Glutamatergic neuron (in vitro differentiated cells): ENCODE results near the gene P3H2. TPM values are rescaled to one million over a fixed set of nuclear protein-coding genes. Genes with fewer than 3 reads are reported as not detected.

Experiments
- DNase-seq: peaks from one replicate; pipeline ENCODE4 v3.0.0; 2022
- H3K27ac Mint-ChIP-seq: one replicate; pipeline ENCODE4 v1.8.0; 2020; ENCODE audit warnings: mild to moderate bottlenecking, mixed read lengths, inconsistent platforms; ENCODE audit not compliant: unreplicated experiment
- H3K27me3 Mint-ChIP-seq: one replicate; pipeline ENCODE4 v1.8.0; 2020; ENCODE audit warnings: mild to moderate bottlenecking, moderate library complexity, mixed read lengths, inconsistent platforms; ENCODE audit not compliant: unreplicated experiment
- H3K36me3 Mint-ChIP-seq: one replicate; pipeline ENCODE4 v1.8.0; 2020; ENCODE audit warnings: mild to moderate bottlenecking, mixed read lengths, inconsistent platforms; ENCODE audit not compliant: unreplicated experiment
- H3K4me1 Mint-ChIP-seq: one replicate; pipeline ENCODE4 v1.8.0; 2020; ENCODE audit warnings: mild to moderate bottlenecking, low read depth, mixed read lengths, inconsistent platforms; ENCODE audit not compliant: unreplicated experiment
- H3K4me3 Mint-ChIP-seq: one replicate; pipeline ENCODE4 v1.8.0; 2020; ENCODE audit warnings: mild to moderate bottlenecking, mixed read lengths, inconsistent platforms; ENCODE audit not compliant: unreplicated experiment
- H3K9me3 Mint-ChIP-seq: one replicate; pipeline ENCODE4 v1.8.0; 2020; ENCODE audit warnings: mild to moderate bottlenecking, moderate library complexity, mixed read lengths, inconsistent platforms; ENCODE audit not compliant: unreplicated experiment
- total RNA-seq: library from RNA; stranded (reverse); fragmentation: NEBNext Ultra II Directional; extraction: Animal tissue kit (Norgen Biotek cat#: 25700); gene quantifications from one replicate; pipeline ENCODE4 v1.2.1, GENCODE V29; 2021; ENCODE audit not compliant: unreplicated experiment
- TF ChIP-seq, protein P1 (sequence below): fragments of 200-600 bp; sonication (generic); IDR thresholded peaks from one replicate; pipeline ENCODE4 v1.5.0; 2021; ENCODE audit not compliant: partially characterized antibody, unreplicated experiment

The P3H2 gene
- total RNA-seq, 1 donor from 2014 or later = 28.6 TPM

DNA sequence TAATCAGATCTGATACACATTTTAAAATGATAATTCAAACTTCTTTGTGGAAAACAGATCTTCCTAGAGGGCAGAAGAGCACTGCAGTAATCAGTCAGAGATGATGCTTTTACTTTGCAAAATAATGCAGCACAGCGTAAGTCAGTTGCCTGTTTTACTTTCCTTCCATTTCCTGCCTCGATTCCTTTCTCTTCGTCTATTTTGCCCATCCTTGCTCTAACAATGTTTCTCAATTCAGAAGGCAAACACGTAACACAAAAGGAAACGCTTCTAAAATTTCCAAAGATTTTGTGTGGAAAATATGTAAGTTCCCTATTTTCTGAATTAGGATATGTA, 119.9 kb downstream of the P3H2 start:
- Mint-ChIP-seq H3K4me1 (peaks cover 4% of the 10 kb centered on the region), H3K27ac (no peak overlapping the region), H3K9me3 (peaks cover 2% of the 10 kb centered on the region), H3K4me3 (no peak overlapping the region), H3K27me3 (peaks cover 2% of the 10 kb centered on the region), H3K36me3 (no peaks in the 10 kb centered on the region)
- DNase-seq = no peak
- TF ChIP-seq, protein P1, sequence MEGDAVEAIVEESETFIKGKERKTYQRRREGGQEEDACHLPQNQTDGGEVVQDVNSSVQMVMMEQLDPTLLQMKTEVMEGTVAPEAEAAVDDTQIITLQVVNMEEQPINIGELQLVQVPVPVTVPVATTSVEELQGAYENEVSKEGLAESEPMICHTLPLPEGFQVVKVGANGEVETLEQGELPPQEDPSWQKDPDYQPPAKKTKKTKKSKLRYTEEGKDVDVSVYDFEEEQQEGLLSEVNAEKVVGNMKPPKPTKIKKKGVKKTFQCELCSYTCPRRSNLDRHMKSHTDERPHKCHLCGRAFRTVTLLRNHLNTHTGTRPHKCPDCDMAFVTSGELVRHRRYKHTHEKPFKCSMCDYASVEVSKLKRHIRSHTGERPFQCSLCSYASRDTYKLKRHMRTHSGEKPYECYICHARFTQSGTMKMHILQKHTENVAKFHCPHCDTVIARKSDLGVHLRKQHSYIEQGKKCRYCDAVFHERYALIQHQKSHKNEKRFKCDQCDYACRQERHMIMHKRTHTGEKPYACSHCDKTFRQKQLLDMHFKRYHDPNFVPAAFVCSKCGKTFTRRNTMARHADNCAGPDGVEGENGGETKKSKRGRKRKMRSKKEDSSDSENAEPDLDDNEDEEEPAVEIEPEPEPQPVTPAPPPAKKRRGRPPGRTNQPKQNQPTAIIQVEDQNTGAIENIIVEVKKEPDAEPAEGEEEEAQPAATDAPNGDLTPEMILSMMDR = no peak

DNA sequence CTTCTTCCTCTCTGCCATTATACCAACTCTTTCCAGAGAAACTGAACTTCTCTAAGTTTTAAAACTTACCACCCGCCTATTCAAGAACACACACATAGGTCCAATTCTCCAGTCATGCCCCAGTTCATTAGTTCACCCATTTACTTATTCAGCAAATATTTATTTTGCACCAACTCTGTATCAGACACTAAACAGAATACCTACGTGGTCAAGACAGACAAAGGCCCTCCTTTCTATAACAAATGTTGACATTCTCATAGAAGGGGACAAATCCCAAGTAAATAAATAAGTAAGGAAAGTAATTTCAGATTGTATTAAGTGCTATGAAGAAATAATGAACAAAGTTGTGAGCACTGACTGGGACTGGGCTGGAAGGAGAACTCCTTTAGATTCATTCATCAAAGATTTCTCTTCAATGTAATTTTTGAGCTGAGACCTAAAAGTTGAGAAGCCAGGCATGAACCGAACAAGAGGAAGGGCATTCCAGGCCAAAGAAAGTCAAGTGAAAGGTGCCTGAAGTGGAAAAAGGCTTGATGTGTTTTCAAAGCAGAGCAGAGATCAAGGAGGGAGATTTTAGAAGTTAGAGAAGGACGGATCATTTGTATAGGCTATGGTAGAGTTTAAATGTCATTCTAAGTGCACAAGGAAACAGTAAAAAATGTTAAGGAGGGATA, 120.4 kb downstream of the P3H2 start:
- Mint-ChIP-seq H3K27me3 (peaks cover 2% of the 10 kb centered on the region), H3K4me1 (peaks cover 6% of the 10 kb centered on the region), H3K9me3 (peaks cover 2% of the 10 kb centered on the region), H3K4me3 (no peak overlapping the region), H3K27ac (no peak overlapping the region), H3K36me3 (no peaks in the 10 kb centered on the region)
- no peak for DNase-seq
- TF ChIP-seq, protein P1 = no peak

DNA sequence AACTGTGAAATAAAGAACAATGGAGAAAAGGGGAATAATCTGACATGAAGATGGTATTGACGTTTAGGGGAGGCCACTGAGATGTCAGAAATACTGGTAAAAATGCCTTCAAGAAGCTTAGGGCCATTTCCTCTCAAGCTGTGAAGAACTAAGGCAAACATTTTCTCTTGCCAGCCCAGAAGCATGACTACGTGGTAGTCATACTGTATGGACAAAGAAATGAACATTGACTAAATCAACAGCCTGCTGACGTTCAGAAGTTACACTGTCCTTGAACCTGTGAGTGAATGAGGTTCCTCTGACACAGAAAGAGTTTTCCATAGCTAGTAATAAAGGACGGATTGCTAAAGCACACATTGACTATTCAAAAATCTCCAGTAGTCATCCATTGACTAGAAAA, 121.0 kb downstream of the P3H2 start:
- peaks cover 4% of the 10 kb centered on the region for H3K27me3 Mint-ChIP-seq
- DNase-seq = no peak
- TF ChIP-seq, protein P1 = no peak
- no peaks in the 10 kb centered on the region for H3K36me3 Mint-ChIP-seq
- H3K4me1 Mint-ChIP-seq = peaks cover 8% of the 10 kb centered on the region
- no peak overlapping the region for H3K27ac Mint-ChIP-seq
- peaks cover 2% of the 10 kb centered on the region for H3K9me3 Mint-ChIP-seq
- H3K4me3 Mint-ChIP-seq = no peak overlapping the region

DNA sequence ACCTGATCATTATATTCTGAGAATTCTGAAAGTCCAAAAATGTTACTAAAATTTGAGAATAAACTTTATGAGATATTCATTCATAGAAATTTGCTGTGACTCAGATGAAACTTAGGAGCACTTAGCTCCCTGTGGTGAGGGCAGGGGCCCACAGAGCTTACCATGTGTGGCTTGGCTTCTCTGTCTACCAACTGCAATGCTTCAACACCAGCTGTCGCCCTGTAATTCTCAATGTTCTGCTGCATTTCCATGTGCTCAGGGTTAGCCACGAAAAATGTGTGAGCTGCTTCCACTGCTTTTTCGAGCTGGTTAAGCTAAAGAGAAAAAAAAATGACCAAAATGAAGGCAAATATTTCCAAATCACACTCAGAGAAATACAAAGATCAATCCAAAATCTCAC, 125.6 kb downstream of the P3H2 start:
- Mint-ChIP-seq H3K9me3 (peaks cover 2% of the 10 kb centered on the region), H3K36me3 (no peaks in the 10 kb centered on the region), H3K4me1 (peaks cover 8% of the 10 kb centered on the region), H3K27ac (peak overlapping the region; percentile 88), H3K27me3 (peaks cover 4% of the 10 kb centered on the region), H3K4me3 (no peak overlapping the region)
- peak; percentile 52 for DNase-seq
- TF ChIP-seq, protein P1 = no peak

DNA sequence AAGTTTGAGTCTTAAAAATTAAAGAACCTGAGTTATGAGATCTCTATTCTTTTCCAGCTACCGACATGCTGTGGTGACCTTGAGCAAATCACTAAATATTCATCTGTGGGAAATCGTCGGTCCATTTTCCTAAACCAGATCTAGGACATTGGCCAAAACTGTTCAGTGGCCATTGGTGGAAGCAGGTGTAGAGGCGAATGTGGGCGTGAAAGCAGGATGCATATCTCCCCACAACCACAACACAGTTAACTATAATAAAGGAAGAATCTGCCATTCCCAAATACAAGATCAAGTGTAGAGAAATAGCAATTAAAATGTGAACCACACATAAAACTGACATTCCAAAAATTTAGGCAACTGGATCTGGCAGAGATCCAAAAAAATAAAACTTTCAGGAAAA, 129.9 kb downstream of the P3H2 start:
- Mint-ChIP-seq H3K36me3 (no peaks in the 10 kb centered on the region), H3K4me1 (peaks cover 8% of the 10 kb centered on the region), H3K27me3 (peaks cover 3% of the 10 kb centered on the region), H3K4me3 (no peak overlapping the region), H3K9me3 (no peaks in the 10 kb centered on the region), H3K27ac (no peak overlapping the region)
- no peak for DNase-seq
- TF ChIP-seq, protein P1 = no peak
